NCI-H1417 treated with DMSO at 0.1 percent for 48 hours (cell line): ENCODE data around the gene PAX8.

Experiments
- DNase-seq: peaks from one replicate; lab custom pipeline; 2025; lab: John Stamatoyannopoulos, UW

PAX8 gene

DNA sequence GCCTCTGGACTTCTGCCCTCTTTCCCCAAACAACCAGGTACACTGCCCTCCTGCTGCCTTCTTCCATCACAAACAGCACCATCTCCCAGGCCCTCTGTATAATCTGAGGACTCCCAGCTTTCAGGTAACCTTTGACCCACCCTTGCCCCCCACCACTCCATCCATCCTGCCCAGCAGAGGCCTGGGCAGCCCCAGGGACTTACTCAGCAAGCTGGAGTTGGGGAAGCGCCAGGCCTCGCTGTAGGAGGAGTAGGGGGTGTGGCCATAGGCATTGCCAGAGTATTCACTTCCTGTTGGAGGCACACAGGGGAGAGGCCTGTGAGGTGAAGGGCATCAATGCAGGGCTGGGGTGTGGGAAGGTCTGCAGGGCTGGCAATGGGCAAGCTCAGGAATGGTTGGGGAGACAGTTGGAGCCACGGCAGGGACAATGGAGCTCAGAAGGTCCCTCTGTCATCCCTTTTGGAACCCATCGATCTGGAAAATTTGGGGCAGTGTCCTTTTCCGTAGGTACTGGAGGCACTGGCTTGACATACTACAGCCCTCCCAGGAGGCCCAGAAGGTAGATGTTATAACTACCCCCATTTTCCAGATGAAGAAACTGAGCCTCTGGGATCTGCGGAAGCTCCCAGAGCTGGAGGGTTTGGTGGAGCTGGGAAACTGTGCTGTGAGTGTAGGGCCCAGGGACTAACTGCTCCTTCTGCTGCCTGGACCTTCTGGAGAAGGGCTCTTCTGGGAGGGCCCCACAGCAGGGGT lies 58.7 kb downstream of the PAX8 start:
- DNase-seq, result no peak

DNA sequence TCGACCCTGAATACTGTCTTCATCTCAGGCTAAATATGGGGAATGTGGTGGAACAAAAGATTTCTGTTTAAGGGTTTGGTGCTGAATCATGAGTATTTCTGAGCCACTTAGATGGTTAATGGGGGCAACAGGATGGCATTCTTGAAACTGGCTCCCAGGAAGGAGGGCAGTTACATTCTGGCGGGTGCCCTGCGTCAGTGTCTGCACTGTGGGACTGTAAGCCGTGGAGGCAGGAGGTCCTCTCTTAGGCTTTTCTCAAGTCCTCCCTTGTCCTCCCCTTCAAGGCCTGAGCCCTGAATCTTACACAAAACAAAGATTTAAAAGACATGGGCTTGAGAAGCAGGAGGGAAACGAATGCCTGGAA lies 59.2 kb downstream of the PAX8 start:
- DNase-seq, result no peak

DNA sequence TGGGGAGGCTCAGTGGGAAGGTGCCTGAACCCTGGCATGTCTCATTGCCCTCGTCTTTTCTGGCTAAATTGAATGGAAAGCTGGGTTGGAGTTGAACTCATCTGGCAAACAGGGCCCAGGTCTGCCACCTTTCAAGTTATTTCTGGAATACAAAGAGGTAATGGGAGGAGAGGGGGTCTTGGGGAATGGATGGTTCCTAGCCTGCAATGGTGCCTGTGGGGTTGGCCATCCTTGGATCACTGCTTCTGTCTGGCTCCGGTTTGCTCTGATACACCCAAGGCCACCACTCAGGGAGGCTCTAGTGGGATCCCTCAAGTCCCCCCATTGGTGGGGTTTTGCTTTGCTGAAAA lies 59.7 kb downstream of the PAX8 start:
- no peak for DNase-seq

DNA sequence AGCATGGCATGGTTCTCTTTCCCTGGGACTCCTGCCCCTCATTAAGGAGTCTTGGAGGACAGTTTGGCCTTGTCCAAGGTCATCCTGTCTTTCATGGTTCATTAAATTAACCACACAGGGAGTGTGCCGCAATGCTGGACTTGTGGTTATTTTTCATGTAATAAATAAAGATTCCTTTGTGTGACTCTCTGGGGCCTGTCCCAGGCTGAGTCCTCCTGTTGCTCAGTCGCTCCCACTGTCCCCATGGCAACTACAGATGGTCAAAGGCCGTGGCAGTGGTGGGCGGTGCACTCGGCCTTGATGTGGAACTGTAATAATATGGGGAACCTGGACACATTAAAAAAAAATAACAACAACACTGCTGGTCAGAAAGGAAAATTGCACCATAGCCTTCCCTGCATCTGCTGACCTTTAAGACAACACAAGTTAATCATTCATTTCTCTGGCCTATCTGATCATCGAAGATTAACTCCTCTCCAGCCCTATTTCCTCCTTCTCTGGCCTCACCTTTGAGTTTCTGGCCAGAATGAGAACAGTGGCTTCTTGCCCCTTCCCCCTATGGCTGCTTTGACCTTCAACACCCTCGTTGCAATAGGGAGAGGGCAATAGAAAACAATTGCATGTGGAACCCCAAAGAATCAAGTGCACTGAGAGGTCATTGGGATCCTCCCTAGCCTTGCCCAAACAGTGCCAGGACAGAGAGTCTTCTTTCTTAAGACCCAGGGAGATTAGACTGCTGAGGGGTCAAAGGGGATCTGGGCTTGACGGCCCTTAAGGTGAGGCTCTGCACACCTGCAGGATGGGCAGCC lies 60.2 kb downstream of the PAX8 start:
- DNase-seq, result no peak

DNA sequence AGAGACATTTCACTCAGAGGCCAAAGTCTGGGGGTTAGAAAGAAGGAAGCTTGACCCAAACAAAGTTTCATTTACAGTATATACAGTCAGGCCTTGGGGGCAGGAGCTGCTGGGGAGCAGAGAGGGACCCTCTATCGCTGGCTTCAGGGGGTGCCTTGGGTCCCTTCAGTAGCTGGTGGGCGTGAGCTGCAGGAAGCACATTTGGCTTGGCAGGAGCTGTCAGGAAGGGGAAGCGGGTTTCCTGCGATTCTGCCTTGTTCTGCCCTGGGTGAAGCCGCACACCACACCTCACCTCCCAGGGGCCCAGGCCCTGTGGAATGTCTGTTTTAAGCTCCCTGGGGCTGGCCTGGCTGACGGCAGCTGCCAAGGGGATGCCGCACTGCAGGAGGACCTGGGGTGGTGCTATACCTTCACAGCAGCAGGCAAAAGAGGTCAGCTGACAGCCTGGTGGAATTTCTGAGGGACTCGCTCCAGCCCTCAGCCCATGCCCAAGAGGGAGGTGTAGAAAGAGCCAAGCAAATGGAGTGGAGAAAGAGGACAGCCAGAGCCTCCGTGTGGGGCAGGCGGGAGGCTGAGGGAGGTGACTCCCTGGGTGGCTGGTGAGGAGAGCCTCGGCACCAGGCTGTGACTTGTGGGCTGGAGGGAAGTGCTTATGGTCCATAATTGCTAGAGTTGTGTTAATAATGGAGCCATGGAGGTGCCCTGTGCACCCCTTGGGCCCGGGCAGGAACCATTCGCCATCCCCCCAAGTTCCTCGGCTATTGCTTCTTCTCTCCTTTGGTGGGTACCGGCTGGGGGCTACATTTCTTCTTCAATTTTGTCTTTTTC lies 61.1 kb downstream of the PAX8 start:
- no peak for DNase-seq

DNA sequence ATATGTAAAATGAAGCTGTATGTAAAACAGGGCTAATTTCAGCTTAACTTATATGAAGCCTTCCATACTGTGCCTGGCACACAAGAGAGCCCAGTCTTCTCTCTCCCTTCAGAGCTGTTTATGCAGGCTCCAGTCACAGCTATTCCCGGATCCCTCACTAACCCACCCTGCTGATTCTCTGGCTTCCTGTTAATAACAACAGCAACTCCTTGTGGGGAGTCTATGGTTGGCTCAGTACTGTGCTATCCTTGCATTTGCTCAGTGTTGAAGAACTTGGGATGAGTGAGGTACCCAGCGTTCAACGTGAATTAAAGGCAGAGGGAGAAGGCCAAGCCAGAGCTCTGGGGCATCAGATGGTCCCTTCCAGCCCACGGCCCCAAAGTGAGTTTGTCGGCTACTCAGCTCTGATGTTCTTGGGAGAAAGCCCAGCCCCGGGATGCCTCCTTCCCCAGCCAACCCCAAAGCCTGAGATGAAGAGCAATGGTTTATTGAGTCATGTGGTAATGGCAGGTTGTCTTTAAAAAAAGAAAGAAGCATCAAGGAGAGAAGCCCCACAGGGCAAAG lies 61.7 kb downstream of the PAX8 start:
- DNase-seq, result no peak

DNA sequence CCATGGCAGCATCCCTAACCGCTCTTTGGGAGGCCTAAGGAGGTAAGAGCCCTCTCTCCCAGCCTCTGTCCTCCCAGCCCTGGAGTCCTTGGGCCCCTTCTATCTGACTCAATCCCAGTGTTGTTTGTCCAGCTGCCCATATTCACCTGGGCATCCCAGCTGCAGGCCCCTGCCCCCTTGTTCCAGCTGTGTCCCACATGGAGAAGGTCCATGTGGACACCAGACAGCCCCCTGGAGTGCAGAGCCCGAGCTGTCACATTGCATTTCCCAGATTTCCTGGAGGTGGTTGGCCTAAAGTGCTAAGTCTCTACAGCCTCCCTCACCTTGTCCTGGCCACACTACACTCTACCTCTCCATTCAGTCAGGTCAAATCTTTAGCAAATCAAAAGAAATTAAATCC lies 62.4 kb downstream of the PAX8 start:
- DNase-seq, result no peak

DNA sequence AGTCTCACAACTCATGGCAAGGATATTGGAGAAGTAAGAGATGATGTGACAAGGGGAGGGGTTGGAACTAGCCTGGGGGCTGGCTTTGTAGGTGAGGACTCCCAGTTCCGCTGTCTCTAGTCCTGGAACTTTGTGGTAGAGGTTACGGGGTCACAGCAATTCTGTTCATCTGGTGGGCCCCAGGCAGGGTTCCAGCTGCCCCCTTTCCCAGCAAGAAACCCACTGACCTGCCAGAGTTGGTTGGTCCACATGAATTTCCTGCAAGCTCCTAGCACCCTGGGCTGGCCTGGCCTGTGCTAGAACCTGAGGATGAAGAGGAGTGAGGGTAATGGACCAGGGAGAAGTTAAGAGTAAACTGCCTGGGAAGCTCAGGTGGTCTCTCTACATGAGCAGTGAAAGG lies 63.7 kb downstream of the PAX8 start:
- no peak for DNase-seq

DNA sequence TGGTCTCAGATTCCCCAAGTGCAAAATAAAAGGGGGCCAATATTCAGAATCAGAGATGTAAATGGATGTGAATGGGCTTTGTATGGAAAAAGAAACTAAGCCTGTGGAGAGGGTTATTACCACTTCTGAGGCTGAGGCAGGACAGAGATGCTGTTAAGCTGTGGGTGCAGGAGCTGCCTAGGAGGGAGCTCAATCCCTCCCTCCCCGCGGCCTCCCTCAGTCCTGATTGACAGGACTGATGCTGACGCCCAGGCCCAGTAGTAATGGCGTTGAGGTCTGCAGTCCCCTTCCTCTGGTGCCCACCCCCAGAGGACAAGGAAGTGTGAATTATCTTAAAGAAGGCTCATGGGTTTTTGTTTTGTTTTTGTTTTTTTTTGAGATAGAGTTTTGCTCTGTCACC lies 64.6 kb downstream of the PAX8 start:
- DNase-seq, result no peak

DNA sequence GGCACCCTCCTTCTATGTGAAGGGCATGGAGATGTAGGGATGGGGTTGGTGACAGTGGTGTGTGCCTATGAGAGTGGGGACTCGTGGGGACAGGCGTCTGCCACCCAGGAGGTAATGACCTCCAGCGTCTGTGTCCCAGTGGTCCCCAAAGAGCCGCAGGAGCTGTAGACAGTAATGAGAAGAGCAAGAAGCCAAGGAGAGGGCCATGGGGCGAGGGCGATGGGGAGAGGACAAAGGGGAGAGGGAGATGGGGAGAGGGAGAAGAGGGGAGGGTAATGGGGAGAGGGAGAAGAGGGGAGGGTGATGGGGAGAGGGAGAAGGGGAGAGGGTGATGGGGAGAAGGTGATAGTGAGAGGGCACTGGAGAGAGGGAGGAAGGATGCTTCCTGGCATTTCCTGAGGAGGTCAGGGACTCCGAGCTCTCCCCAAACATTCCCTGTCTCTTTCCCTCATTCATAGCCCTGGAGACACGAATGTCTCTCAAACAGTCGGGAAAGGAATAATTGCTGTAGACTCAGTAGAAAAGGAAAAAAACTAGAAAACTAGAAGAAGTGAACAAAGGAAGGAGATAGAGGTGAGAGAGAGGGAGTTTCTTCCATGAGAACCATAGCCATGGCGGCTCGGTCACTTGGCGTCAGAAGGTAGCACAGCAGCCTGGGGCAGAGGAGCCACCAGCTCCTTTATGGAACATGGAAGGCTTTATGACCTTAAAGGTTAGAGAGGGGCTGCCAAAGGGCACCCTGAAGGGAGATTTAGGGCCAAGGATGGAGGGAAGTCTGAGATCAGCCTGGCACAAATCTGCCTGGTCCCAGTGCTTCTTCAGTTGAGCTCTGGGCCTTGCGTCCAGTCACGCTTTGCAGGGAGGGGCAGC lies 65.4 kb downstream of the PAX8 start:
- DNase-seq, result no peak

DNA sequence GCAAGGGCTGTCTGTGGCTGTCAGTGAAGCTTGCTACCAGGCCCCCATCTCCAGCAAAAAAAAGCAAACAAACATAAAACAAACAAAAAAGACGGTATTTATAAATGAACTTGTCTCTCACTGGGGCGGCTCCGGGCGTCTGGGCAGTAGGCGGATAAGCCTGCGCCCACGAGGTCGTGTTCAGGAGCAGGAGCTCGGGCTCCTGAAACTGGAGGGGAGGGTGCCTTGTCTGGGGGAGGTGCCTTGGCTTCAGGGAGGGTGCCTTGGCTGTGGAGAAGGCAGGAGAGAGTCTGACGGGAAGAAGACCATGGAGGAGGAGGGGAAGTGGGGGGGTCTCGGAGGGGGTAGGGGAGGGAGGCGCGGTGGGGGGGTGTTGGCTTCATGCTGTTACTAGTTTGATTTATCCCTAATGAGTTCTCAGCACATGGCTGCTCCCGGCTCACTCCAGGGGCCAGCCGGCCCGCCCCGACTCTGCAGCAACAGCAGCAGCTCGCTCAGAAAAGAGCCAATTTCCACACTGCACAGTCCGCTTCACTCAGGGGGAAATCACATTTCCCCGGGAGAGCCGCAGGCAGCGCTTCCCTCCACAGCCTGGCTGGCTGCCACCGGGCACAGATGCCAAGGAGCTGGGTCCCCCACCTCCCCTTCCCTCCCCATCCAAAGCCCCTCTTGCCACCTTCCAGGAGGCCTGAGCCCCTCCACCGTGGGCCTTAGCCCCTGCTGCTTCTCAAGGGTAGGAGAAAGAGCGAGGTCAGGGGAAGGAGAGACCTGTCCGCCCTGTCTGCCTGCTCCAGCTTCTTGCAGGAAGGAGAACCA lies 66.3 kb downstream of the PAX8 start:
- DNase-seq, result no peak

DNA sequence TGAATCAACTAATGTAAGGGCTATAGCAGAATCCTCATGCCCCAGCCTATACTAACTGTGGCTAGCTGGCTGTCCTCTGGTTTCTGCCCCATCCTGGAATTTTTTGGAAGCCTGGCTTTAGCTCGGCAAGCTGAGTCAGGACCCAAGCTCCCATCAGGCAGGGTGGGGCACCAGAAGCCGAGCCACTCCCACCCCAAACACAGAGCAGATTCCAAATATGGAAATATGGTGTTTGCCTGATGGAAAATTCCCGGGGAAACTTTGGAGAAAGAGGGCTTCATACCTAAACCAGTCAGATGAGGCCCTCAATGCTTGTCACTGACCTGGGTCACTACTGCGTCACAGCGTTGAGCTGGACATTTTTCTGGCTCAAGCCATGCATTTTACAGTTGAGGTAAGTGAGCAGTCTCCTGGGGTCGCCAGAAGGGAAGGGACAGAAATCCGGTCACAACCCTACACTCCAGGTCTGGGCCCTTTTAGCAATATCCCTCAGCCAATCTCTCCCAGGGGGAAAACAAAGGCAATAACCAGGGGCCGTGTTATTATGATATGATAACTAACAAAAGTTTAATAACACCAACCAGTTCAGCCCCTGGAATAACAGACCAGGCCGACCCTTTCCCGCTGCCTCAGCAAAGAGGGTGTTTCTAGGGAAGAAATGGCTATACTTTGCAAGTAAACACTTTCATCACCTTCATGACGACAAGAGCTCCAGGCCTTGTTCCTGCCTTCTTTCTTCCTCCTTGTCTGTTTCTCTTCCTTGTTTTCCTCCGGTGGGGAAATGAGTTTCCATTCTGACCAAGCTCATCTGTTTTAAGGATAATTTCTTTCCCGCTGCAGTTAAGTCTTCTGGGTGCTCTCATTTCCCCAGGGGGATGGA lies 67.3 kb downstream of the PAX8 start:
- no peak for DNase-seq

DNA sequence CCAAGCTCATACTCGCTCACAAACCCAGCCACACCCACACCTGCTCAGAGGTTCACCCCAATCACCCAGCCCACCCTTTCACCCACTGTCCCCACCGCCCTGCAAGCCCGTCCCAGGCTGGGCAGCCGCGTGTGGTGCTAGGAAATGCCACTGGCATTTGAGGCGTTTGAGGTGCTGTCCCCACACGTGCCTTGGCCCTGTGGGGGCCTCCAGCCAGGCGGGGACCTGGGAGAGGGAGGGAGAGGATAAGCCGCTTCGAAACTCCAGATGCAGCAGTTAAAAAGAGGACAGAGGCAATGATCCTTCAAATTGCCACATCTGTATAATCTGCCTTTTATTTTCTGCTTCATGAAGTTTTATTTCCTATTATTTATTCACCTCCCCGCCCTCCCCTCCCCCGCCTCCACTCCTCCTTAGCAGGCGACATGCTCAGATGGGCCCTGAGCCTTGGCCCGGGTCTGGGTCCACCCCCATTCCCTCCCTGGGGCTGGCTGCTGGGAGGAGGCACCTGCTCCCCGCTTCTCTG lies 69.0 kb downstream of the PAX8 start:
- DNase-seq, result no peak

DNA sequence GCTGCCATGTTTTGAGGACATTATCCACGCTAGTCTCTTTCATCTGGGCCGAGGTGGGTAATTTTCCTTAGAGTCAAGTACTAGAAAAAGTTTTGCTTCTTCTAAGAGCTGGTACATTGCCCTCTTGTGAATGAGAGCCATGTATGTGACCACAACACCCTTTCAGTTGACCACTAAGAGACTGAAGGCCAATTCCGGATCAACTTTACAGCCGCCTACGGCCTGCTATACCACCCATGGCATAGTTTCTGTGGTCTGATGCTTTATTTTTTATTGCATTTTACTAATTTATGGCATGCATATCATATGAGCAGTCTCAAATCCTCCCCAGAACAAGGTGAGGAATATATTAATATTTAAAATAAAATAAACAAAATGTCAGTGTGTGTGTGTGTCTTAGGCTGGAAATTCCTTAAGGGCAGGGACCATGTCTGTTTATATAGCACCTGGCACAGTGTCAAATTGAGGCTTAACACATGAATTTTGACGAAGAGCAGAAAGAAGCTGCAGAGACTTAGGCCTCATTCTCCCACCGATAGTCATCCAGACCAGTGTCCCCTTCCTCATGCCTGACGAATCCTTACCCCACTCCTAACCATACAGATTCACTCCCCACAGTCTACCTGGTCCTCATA lies 69.6 kb downstream of the PAX8 start:
- no peak for DNase-seq

DNA sequence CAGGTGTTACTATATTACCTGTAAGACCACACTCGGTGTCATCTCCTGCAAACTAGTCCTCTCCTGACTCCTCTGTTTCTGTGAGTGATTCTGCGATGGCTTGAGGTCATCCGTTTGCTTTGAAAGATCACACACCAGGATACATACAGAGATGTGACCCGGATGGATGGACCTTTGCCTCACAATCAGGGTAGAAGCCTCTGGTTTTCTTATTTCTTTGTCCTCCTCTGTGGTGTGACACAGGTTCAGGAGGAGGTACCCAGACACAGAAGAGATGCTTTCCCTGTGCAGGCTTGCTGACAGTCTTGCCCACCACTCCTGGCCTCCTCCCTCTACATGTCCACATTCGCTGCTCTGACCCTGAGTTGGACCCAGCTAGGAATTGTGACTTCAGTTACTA lies 70.3 kb downstream of the PAX8 start:
- DNase-seq, result no peak

DNA sequence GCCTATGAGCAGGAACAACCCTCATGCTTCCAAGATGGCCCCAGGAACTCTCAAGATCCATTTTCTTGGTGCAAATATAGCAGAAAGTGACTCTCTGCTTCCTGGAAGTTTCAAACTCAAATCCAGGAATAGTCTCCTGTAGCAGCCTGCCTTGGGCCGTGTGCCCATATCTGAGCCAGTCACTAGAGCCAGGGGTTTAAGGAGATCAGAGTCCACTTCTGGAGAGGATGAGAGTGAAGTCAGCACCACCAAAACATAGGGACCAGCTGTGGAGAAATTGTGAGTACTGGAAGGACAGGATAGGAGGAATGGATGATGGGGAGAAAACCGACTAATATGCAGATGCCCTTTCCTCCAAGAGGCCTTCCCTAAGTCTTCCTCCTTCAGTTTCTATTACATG lies 71.7 kb downstream of the PAX8 start:
- no peak for DNase-seq

DNA sequence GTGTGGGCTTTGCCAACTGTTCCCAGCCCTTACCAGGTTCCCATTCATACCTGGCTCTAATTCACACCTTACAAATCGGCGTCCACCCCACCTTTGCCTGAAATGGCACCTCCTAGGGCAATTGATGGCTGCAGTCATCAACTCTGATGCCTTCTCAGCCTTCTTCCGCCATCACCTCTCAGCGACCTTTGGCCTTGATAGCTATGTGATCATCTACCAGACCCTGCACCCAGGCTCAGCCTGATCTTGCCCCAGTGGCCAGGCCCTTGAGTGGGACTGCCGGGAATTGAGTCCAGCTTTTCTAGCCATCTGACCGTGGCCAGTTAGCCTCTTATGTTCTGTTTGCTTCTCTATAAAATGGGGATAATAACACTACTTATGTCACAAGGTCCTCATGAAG lies 72.5 kb downstream of the PAX8 start:
- DNase-seq, result no peak

DNA sequence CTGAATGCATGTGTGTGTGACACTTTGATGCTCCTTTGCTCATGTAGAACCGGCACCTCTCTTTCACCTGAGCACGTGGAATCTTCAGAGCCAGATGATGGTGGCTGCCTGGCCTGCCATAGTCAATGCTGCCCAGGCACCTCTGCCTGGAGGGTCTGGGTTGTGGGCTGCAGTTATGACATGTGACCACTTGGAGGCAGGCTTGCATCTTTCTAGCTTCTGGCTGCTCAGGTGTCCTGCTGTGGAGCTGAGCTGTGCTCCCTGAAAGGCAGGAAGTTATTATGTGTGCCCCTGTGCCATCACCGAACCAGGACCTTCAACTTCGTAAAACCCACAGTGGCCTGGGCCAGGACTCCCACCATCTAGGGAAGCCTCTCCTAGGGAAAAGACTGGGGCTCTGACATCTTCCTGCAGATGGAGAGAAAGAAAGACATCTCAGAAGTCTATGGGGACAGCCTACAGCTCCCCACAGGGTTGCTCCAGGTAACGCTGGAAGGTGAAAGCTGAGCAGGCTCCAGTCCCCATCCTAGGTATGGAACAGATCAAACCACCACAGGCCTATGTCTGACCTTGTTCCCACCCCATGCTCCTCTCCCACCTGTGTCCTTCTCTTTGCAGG lies 74.7 kb downstream of the PAX8 start:
- no peak for DNase-seq

DNA sequence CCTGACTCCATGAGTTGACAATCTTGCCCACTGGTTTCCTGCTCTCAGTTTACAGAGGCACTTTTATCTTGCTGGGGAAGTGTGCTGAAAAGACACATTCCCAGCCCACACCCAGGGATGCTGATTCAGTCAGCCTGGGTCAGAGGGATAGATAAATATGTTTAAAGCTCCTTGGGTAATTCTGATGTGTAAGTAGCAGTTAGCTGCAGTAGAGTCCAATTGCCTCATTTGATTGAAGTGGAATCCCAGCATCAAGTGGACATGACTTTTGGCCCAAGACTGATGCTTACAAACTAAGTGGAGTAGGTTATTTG lies 75.5 kb downstream of the PAX8 start:
- DNase-seq, result no peak
